Neural crest cell (in vitro differentiated cells): ENCODE results near the gene LYPD6. TPM values are rescaled to one million over a fixed set of nuclear protein-coding genes. Genes with fewer than 3 reads are reported as not detected.
A peak's percentile ranks its signal among the peaks of the same experiment; 100 is the strongest.

Experiments used
- DNase-seq: peaks from one replicate; pipeline ENCODE4 v3.0.0; 2021; ENCODE audit warnings: low read depth, mixed read lengths, low spot score
- H3K27ac Mint-ChIP-seq: one replicate; pipeline ENCODE4 v1.8.0; 2021; ENCODE audit warnings: mild to moderate bottlenecking, mixed read lengths; ENCODE audit not compliant: unreplicated experiment
- H3K27me3 Mint-ChIP-seq: 2 replicates; pipeline ENCODE4 v1.8.0; 2021; ENCODE audit warnings: low read depth, mild to moderate bottlenecking, mixed read lengths
- H3K36me3 Mint-ChIP-seq: 2 replicates; pipeline ENCODE4 v1.8.0; 2021; ENCODE audit warnings: low read depth, mild to moderate bottlenecking, mixed read lengths
- H3K4me1 Mint-ChIP-seq: 2 replicates; pipeline ENCODE4 v1.8.0; 2021; ENCODE audit warnings: mixed read lengths
- H3K4me3 Mint-ChIP-seq: one replicate; pipeline ENCODE4 v1.8.0; 2021; ENCODE audit warnings: mild to moderate bottlenecking, mixed read lengths
- H3K9me3 Mint-ChIP-seq: 2 replicates; pipeline ENCODE4 v1.8.0; 2021; ENCODE audit warnings: mixed read lengths
- total RNA-seq: library from RNA; stranded (reverse); gene quantifications from 2 replicates; pipeline ENCODE4 v1.2.1, GENCODE V29; 2021
- TF ChIP-seq, protein P1 (sequence below): fragments of 200-600 bp; sonication (generic); conservative IDR thresholded peaks from 2 replicates; pipeline ENCODE4 v1.5.0; 2021; ENCODE audit warnings: antibody characterized with exemption, mild to moderate bottlenecking

LYPD6 gene
- total RNA-seq, 1 donor from 2014 or later: 7.1 TPM

- H3K27ac Mint-ChIP-seq: no peak overlapping the region
- no peaks in the 10 kb centered on the region for H3K27me3 Mint-ChIP-seq
- no peak for DNase-seq
- no peak overlapping the region for H3K4me3 Mint-ChIP-seq
- H3K4me1 Mint-ChIP-seq: peaks cover 5% of the 10 kb centered on the region
- H3K36me3 Mint-ChIP-seq: peaks cover 3% of the 10 kb centered on the region
- TF ChIP-seq, protein P1, sequence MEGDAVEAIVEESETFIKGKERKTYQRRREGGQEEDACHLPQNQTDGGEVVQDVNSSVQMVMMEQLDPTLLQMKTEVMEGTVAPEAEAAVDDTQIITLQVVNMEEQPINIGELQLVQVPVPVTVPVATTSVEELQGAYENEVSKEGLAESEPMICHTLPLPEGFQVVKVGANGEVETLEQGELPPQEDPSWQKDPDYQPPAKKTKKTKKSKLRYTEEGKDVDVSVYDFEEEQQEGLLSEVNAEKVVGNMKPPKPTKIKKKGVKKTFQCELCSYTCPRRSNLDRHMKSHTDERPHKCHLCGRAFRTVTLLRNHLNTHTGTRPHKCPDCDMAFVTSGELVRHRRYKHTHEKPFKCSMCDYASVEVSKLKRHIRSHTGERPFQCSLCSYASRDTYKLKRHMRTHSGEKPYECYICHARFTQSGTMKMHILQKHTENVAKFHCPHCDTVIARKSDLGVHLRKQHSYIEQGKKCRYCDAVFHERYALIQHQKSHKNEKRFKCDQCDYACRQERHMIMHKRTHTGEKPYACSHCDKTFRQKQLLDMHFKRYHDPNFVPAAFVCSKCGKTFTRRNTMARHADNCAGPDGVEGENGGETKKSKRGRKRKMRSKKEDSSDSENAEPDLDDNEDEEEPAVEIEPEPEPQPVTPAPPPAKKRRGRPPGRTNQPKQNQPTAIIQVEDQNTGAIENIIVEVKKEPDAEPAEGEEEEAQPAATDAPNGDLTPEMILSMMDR: no peak
- peaks cover 4% of the 10 kb centered on the region for H3K9me3 Mint-ChIP-seq
Measured at GRCh38 chr2:149360106-149360505, 29.7 kb downstream of the LYPD6 start.

DNA sequence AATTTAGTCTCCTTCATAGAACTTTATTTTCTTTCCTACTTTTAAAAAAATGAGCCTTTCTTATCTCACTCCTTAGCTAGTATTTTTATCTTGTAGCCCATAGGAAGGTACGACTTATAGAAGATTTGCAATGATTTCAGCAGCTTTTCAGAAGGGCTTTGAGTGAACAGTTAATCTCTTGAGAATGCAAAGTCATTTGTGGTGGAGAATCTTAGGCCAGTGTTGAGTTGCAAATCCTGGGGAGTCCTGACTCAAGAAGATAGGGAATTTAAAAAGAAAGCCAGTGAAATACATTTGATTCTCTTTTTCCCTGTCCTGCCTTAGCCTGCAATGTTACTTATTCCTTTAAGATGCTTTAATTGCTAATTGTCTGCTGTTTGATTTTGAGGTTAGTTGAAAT lies 33.6 kb downstream of the LYPD6 start:
- no peak for DNase-seq
- H3K4me3 Mint-ChIP-seq: no peak overlapping the region

GRCh38 chr2:149364839-149365238 lies 34.5 kb downstream of the LYPD6 start:
- H3K4me3 Mint-ChIP-seq: no peak overlapping the region
- H3K27me3 Mint-ChIP-seq: no peaks in the 10 kb centered on the region
- H3K9me3 Mint-ChIP-seq: peaks cover 6% of the 10 kb centered on the region
- peaks cover 10% of the 10 kb centered on the region for H3K36me3 Mint-ChIP-seq
- peaks cover 5% of the 10 kb centered on the region for H3K4me1 Mint-ChIP-seq
- no peak for DNase-seq
- TF ChIP-seq, protein P1: no peak
- H3K27ac Mint-ChIP-seq: no peak overlapping the region

More for the DNA sequence above, 33.6 kb downstream of the LYPD6 start:
- Mint-ChIP-seq H3K27ac (no peak overlapping the region), H3K36me3 (peaks cover 5% of the 10 kb centered on the region), H3K9me3 (peaks cover 6% of the 10 kb centered on the region), H3K4me1 (peaks cover 5% of the 10 kb centered on the region), H3K27me3 (no peaks in the 10 kb centered on the region)
- TF ChIP-seq, protein P1: no peak

DNA sequence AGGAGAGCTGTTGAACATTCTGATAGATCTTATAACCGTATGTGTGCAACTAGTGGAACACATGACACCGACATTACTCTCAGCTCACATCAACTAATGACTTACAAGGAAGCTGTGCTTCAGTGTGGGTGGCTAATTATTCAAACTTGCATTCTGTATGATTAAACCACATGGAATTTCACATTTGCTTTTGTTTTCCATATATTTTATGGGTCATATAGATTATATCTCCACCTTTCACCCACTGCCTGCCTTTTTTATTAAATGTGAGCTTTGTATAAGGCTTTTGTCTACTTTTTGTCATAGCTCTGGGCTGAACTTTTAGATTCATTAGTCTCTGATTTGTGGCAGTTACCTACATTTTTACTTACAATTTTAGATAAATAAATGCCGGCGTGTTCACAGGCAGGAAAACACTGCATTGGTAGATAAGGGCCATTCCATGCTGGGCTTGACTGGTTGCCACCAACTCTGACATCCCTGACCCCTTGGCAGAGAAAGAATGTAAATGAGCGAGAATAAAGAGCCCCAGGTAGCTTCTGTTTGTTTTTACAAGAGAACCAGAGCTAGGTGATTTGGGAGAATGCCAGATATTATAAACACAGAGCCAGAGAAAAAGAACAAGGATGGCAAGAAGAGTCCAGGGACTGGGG lies 35.7 kb downstream of the LYPD6 start:
- Mint-ChIP-seq H3K4me1 (no peaks in the 10 kb centered on the region), H3K4me3 (no peak overlapping the region), H3K27me3 (no peaks in the 10 kb centered on the region), H3K27ac (peak overlapping the region; percentile 17), H3K36me3 (peaks cover 10% of the 10 kb centered on the region), H3K9me3 (peaks cover 6% of the 10 kb centered on the region)
- DNase-seq: no peak
- TF ChIP-seq, protein P1: no peak

DNA sequence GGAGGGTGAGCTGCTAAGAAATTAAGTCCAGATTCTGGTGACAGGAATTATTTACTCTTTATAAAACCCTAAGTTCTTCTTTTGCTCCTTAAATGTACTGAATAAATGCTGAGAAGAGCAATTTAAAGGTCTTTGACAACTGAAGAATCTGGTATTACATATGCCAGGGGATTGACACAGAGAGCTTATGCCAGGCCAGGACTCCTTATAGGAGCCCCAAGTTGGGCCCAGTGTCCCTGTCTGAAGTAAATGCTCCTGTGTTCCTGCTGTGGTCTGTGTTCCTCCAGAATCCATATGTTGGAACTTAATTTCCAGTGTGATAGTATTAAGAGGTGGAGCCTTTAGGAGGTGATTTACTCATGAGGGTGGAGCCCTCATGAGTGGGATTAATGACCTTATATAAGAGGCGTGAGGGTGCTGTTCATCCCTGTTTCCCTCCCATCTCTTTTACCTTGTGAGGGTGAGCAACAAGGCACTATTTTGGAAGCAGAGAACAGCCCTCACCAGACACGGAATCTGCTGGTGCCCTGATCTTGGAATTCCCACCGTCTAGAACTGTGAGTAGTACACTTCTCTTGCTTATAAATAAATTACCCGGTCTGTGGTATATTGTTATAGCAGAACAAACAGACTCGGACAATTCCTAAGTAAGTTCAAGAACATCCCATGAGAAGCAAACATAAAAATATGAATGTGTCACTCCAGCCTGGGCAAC lies 39.8 kb downstream of the LYPD6 start:
- H3K4me3 Mint-ChIP-seq: no peak overlapping the region
- H3K36me3 Mint-ChIP-seq: peaks cover 13% of the 10 kb centered on the region
- DNase-seq: no peak
- TF ChIP-seq, protein P1: no peak
- H3K27me3 Mint-ChIP-seq: no peaks in the 10 kb centered on the region
- peaks cover 5% of the 10 kb centered on the region for H3K9me3 Mint-ChIP-seq
- H3K27ac Mint-ChIP-seq: no peak overlapping the region
- no peaks in the 10 kb centered on the region for H3K4me1 Mint-ChIP-seq
